Natural killer cell (primary cell): ENCODE measurements around the gene P4HB. TPM values are rescaled to one million over a fixed set of nuclear protein-coding genes. Genes with fewer than 3 reads are reported as not detected.

Experiments
- ATAC-seq, 3 donors: fragments of 150-1000 bp in 2 of 3; fragments of 200-7000 bp in 1 of 3; cut with Tn5 transposase; 1 replicate in 1 of 3; 2 replicates in 2 of 3; pipeline ENCODE4 v1.10.0; 2021; ENCODE audit warnings: mild to moderate bottlenecking in 2 of 3, moderate library complexity in 2 of 3
- DNase-seq, 2 donors: peaks; one replicate each; pipeline versions ENCODE4 v3.0.0 to v3.0.0-alpha.2; 2013 to 2021; ENCODE audit warnings: mixed read lengths in 1 of 2
- H3K27ac ChIP-seq: one replicate; pipeline ENCODE4 v1.5.1; 2013; ENCODE audit warnings: mild to moderate bottlenecking, low read length
- H3K27me3 ChIP-seq: one replicate; pipeline ENCODE4 v1.6.1; 2013; ENCODE audit warnings: low read length; ENCODE audit not compliant: control insufficient read depth, insufficient read depth
- H3K36me3 ChIP-seq: one replicate; pipeline ENCODE4 v1.6.1; 2013; ENCODE audit warnings: low read length; ENCODE audit not compliant: control insufficient read depth, insufficient read depth
- H3K4me1 ChIP-seq: one replicate; pipeline ENCODE4 v1.6.1; 2013; ENCODE audit warnings: low read length; ENCODE audit not compliant: control insufficient read depth, insufficient read depth
- H3K4me3 ChIP-seq: one replicate; pipeline ENCODE4 v1.5.1; 2013; ENCODE audit warnings: low read length
- H3K9me3 ChIP-seq: one replicate; pipeline ENCODE4 v1.6.1; 2013; ENCODE audit warnings: low read length; ENCODE audit not compliant: control insufficient read depth, insufficient read depth
- H3K27ac Mint-ChIP-seq, 2 donors: one replicate each; pipeline ENCODE4 v1.8.0; 2022; ENCODE audit warnings: mild to moderate bottlenecking in 2 of 2, mixed read lengths in 2 of 2, moderate library complexity in 1 of 2
- H3K27me3 Mint-ChIP-seq, 2 donors: one replicate each; pipeline ENCODE4 v1.8.0; 2022; ENCODE audit warnings: low read depth in 2 of 2, mixed read lengths in 2 of 2
- H3K36me3 Mint-ChIP-seq: one replicate; pipeline ENCODE4 v1.8.0; 2022; ENCODE audit warnings: mixed read lengths
- H3K4me1 Mint-ChIP-seq, 2 donors: one replicate each; pipeline ENCODE4 v1.8.0; 2022; ENCODE audit warnings: mixed read lengths in 2 of 2
- H3K4me3 Mint-ChIP-seq: one replicate; pipeline ENCODE4 v1.8.0; 2022; ENCODE audit warnings: mild to moderate bottlenecking, moderate library complexity, mixed read lengths
- H3K9me3 Mint-ChIP-seq, 2 donors: one replicate each; pipeline ENCODE4 v1.8.0; 2022; ENCODE audit warnings: mixed read lengths in 2 of 2
- WGBS: methylation state at CpG from one replicate; pipeline ENCODE4 v1.1.7; 2013; ENCODE audit warnings: missing lambda C conversion rate; ENCODE audit not compliant: insufficient coverage; 5-methylcytosine and 5-hydroxymethylcytosine counted together
- intact Hi-C: fragments of 100-400 bp; cut with micrococcal nuclease; formaldehyde crosslinking; loops from one replicate; pipeline ENCODE4 v1.14.2; 2022
- total RNA-seq, 4 donors: library from RNA; stranded (reverse); fragments of 120-200 nt in 1 of 4; gene quantifications; one replicate each; pipeline versions ENCODE4 v1.2.3 to v1.2.4, GENCODE V29; 2013 to 2022
- TF ChIP-seq, protein P1 (sequence below): fragments of 200-600 bp; IDR thresholded peaks from one replicate; pipeline ENCODE4 v1.8.0; 2022; ENCODE audit warnings: antibody characterized with exemption

Gene P4HB
- total RNA-seq, 3 donors from 2014 or later (not counting 1 experiment from before 2014, with no cell fraction given) = 334 to 468 (median 386) TPM

DNA sequence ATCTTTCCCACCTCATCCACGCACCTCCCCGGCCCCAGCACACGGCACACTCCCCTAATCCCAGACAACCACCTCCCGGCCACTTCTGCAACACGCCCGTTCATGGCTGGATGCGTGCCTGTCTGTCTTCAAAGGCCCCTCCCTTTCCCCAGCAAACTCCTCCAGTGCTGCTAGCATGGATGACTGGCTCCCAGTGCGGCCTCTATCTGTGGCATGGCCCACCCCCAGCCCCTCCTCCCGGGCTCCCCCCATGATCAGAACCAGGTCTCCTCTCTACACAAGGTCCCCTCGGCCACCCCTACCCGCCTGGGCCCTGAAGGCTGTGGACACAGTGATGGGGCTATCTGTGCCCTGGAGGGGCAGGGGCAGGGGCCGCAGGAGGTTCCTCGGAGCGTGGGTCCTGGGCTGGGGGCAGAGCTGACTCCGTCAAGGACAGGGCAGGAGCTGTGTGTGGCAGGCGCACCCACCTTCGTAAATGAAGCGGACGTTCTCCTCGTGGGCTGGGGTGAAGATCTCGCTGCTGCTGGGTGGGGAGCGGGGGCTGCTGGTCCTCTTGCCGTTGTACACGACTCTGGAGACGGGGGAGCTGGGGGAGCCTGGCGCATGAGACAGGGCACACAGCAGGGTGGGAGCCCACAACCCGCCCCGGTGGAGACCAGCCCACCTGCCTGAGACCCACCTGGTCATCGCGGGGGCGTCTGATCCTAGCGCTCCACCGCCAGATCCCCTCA, 36.4 kb downstream of the P4HB start:
- peaks cover 3% of the 10 kb centered on the region for H3K4me1 ChIP-seq
- H3K27me3 Mint-ChIP-seq = no peaks in the 10 kb centered on the region
- no peak overlapping the region for H3K27ac Mint-ChIP-seq
- peaks cover 7% of the 10 kb centered on the region for H3K36me3 ChIP-seq
- TF ChIP-seq, protein P1, sequence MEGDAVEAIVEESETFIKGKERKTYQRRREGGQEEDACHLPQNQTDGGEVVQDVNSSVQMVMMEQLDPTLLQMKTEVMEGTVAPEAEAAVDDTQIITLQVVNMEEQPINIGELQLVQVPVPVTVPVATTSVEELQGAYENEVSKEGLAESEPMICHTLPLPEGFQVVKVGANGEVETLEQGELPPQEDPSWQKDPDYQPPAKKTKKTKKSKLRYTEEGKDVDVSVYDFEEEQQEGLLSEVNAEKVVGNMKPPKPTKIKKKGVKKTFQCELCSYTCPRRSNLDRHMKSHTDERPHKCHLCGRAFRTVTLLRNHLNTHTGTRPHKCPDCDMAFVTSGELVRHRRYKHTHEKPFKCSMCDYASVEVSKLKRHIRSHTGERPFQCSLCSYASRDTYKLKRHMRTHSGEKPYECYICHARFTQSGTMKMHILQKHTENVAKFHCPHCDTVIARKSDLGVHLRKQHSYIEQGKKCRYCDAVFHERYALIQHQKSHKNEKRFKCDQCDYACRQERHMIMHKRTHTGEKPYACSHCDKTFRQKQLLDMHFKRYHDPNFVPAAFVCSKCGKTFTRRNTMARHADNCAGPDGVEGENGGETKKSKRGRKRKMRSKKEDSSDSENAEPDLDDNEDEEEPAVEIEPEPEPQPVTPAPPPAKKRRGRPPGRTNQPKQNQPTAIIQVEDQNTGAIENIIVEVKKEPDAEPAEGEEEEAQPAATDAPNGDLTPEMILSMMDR = no peak
- no peak overlapping the region for H3K27ac ChIP-seq
- H3K9me3 ChIP-seq = no peaks in the 10 kb centered on the region
- intact Hi-C loops = no loop called here
- H3K4me3 Mint-ChIP-seq = no peak overlapping the region
- ATAC-seq (no peak), DNase-seq (no peak)
- no peak overlapping the region for H3K4me3 ChIP-seq
- H3K9me3 Mint-ChIP-seq = no peaks in the 10 kb centered on the region
- no peaks in the 10 kb centered on the region for H3K36me3 Mint-ChIP-seq
- 96% methylated on average over 33 of the region's 33 CpGs for WGBS
- H3K27me3 ChIP-seq = no peaks in the 10 kb centered on the region
- H3K4me1 Mint-ChIP-seq = peaks cover 7 to 14% of the 10 kb centered on the region in 2 donors

DNA sequence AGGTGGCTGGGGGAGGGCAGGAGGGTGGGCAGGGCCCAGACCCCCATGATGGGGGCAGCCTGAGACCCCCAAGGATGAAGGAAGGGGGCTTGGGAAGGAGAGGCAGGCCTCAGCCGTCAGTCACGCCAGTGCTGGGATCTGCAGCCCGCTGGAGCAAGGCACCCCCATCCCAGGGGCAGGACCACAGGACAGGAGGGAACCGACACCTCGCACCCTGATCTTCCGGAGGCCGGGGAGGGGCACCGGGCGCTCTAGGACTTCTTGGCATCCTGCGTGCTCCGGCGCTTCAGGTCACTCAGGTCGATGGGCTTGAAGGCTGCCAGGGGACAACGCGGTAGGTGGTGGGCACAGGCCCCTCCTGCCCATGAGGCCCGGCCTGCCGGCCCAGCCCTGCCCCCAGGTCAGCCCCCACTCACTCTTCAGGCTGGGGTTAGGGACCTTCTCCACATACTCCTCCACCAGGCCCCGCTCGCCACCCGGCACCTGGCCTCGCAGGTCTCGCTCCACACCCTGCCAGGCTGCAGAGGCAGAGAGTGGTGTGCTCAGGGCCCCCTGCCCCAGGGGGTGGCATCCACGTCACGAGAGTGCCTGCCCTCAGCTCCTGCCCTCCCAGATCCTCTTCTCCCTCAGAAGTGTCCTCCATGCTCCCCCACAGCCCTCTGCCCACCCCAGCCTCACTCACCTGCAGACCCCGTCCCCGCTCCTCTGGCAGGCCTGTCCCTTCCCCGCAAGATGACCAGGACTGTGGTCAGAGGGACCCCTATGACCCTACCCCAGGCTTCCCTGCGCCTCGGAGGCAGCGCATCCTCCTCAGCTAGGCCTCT, 37.1 kb downstream of the P4HB start:
- H3K9me3 ChIP-seq = no peaks in the 10 kb centered on the region
- H3K4me1 ChIP-seq = peaks cover 3% of the 10 kb centered on the region
- TF ChIP-seq, protein P1 = no peak
- no peak for DNase-seq
- no peak for ATAC-seq
- no peaks in the 10 kb centered on the region for H3K9me3 Mint-ChIP-seq
- peaks cover 7% of the 10 kb centered on the region for H3K36me3 ChIP-seq
- 96% methylated on average over 30 of the region's 30 CpGs for WGBS
- intact Hi-C loops = no loop called here
- no peak overlapping the region for H3K27ac ChIP-seq
- no peak overlapping the region for H3K4me3 Mint-ChIP-seq
- H3K4me1 Mint-ChIP-seq = peaks cover under 1 to 8% of the 10 kb centered on the region in 2 donors
- H3K27me3 ChIP-seq = no peaks in the 10 kb centered on the region
- H3K27me3 Mint-ChIP-seq = no peaks in the 10 kb centered on the region
- no peak overlapping the region for H3K27ac Mint-ChIP-seq
- no peaks in the 10 kb centered on the region for H3K36me3 Mint-ChIP-seq
- H3K4me3 ChIP-seq = no peak overlapping the region

DNA sequence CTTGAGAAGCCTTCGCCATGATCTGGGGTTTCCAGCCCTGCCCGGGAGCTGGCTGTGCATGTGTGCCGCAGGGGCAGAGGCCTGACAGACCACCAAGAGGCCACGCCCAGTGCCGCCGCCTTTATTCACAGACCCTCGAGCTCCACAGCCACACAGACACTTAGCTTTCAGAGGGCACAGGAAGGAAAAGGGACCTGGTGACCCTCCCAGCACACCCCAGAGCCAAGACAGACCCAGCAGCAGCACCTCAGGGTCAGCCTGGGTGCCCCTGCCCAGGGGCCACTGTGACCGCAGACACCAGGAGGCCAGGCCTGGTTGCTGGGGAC, 38.1 kb downstream of the P4HB start:
- peaks cover 3% of the 10 kb centered on the region for H3K4me1 ChIP-seq
- no peak for ATAC-seq
- H3K36me3 Mint-ChIP-seq = no peaks in the 10 kb centered on the region
- H3K36me3 ChIP-seq = peaks cover 7% of the 10 kb centered on the region
- no peaks in the 10 kb centered on the region for H3K9me3 Mint-ChIP-seq
- peaks cover 0 to 7% of the 10 kb centered on the region in 2 donors for H3K27me3 Mint-ChIP-seq
- H3K27ac Mint-ChIP-seq = no peak overlapping the region
- no peak overlapping the region for H3K27ac ChIP-seq
- intact Hi-C loops = no loop called here
- DNase-seq = no peak
- H3K4me1 Mint-ChIP-seq = peaks cover 0 to 7% of the 10 kb centered on the region in 2 donors
- H3K4me3 ChIP-seq = no peak overlapping the region
- H3K27me3 ChIP-seq = no peaks in the 10 kb centered on the region
- no peaks in the 10 kb centered on the region for H3K9me3 ChIP-seq
- WGBS = 93% methylated on average over 8 of the region's 8 CpGs
- TF ChIP-seq, protein P1 = no peak
- no peak overlapping the region for H3K4me3 Mint-ChIP-seq
